Liver (tissue), 9 donors: ENCODE data around the gene ACOXL. TPM values are rescaled to one million over a fixed set of nuclear protein-coding genes. Genes with fewer than 3 reads are reported as not detected.

Experiments used
- DNase-seq: peaks from one replicate; pipeline ENCODE4 v3.0.0-alpha.2; 2017; ENCODE audit warnings: low spot score
- H3K27ac ChIP-seq, 2 donors: one replicate each; pipeline ENCODE4 v1.7.0; 2013; ENCODE audit warnings: inconsistent platforms in 2 of 2, low read length in 2 of 2, control low read depth in 1 of 2, low read depth in 1 of 2, mild to moderate bottlenecking in 1 of 2
- H3K27me3 ChIP-seq, 4 donors: one replicate each; pipeline versions ENCODE4 v1.6.1 to v1.7.0; 2013; ENCODE audit warnings: low read length in 3 of 4, inconsistent platforms in 1 of 4, mild to moderate bottlenecking in 1 of 4, moderate library complexity in 1 of 4; ENCODE audit not compliant: control insufficient read depth in 4 of 4, insufficient read depth in 4 of 4
- H3K36me3 ChIP-seq, 4 donors: one replicate each; pipeline versions ENCODE4 v1.6.1 to v1.7.0; 2013; ENCODE audit warnings: low read length in 3 of 4, mild to moderate bottlenecking in 3 of 4, low read depth in 1 of 4, moderate library complexity in 1 of 4; ENCODE audit not compliant: control insufficient read depth in 4 of 4, insufficient read depth in 3 of 4
- H3K4me1 ChIP-seq, 4 donors: one replicate each; pipeline versions ENCODE4 v1.6.1 to v1.7.0; 2013; ENCODE audit warnings: low read length in 3 of 4, mild to moderate bottlenecking in 3 of 4, moderate library complexity in 1 of 4; ENCODE audit not compliant: control insufficient read depth in 4 of 4, insufficient read depth in 4 of 4
- H3K4me3 ChIP-seq, 3 donors: one replicate each; pipeline versions ENCODE4 v1.6.1 to v1.7.0; 2013; ENCODE audit warnings: low read length in 3 of 3, control low read depth in 1 of 3, low read depth in 1 of 3, mild to moderate bottlenecking in 1 of 3
- H3K9ac ChIP-seq, 2 donors: one replicate each; pipeline ENCODE4 v1.7.0; 2013; ENCODE audit warnings: low read length in 2 of 2, mild to moderate bottlenecking in 2 of 2, moderate library complexity in 2 of 2, control low read depth in 1 of 2, low read depth in 1 of 2
- H3K9me3 ChIP-seq, 4 donors: one replicate each; pipeline versions ENCODE4 v1.6.1 to v1.7.0; 2013; ENCODE audit warnings: low read length in 3 of 4; ENCODE audit not compliant: control insufficient read depth in 4 of 4
- EGR1 ChIP-seq, 2 donors: IDR thresholded peaks; 2 replicates each; pipeline ENCODE4 v1.6.1; 2016 to 2018; ENCODE audit warnings: antibody characterized with exemption in 2 of 2, low read depth in 2 of 2
- FOXA1 ChIP-seq: IDR thresholded peaks from 2 replicates; pipeline ENCODE4 v1.6.1; 2016; ENCODE audit warnings: antibody characterized with exemption
- FOXA2 ChIP-seq: IDR thresholded peaks from 2 replicates; pipeline ENCODE4 v1.6.1; 2016; ENCODE audit warnings: antibody characterized with exemption
- GABPA ChIP-seq, 2 donors: IDR thresholded peaks in 1 of 2; conservative IDR thresholded peaks in 1 of 2; 2 replicates each; pipeline ENCODE4 v1.6.1; 2016; ENCODE audit warnings: antibody characterized with exemption in 2 of 2, mild to moderate bottlenecking in 1 of 2, moderate library complexity in 1 of 2
- HNF4A ChIP-seq, 2 donors: conservative IDR thresholded peaks; 2 replicates each; pipeline ENCODE4 v1.6.1; 2016; ENCODE audit warnings: antibody characterized with exemption in 2 of 2, mild to moderate bottlenecking in 2 of 2
- HNF4G ChIP-seq: IDR thresholded peaks from 2 replicates; pipeline ENCODE4 v1.6.1; 2016; ENCODE audit warnings: antibody characterized with exemption
- JUND ChIP-seq, 2 donors: IDR thresholded peaks; 2 replicates each; pipeline ENCODE4 v1.6.1; 2016; ENCODE audit warnings: antibody characterized with exemption in 2 of 2
- MAX ChIP-seq: IDR thresholded peaks from 2 replicates; pipeline ENCODE4 v1.6.1; 2016; ENCODE audit warnings: antibody characterized with exemption
- NR2F2 ChIP-seq: IDR thresholded peaks from 2 replicates; pipeline ENCODE4 v1.6.1; 2016; ENCODE audit warnings: antibody characterized with exemption
- RAD21 ChIP-seq, 2 donors: IDR thresholded peaks; 2 replicates each; pipeline ENCODE4 v1.6.1; 2016; ENCODE audit warnings: antibody characterized with exemption in 2 of 2, mild to moderate bottlenecking in 2 of 2
- REST ChIP-seq: IDR thresholded peaks from 2 replicates; pipeline ENCODE4 v1.6.1; 2016; ENCODE audit warnings: antibody characterized with exemption, mild to moderate bottlenecking
- RXRA ChIP-seq, 2 donors: IDR thresholded peaks; 2 replicates each; pipeline ENCODE4 v1.6.1; 2017 to 2018; ENCODE audit warnings: antibody characterized with exemption in 2 of 2, mild to moderate bottlenecking in 1 of 2
- SP1 ChIP-seq: IDR thresholded peaks from 2 replicates; pipeline ENCODE4 v1.6.1; 2018; ENCODE audit warnings: antibody characterized with exemption, mild to moderate bottlenecking
- TAF1 ChIP-seq: conservative IDR thresholded peaks from 2 replicates; pipeline ENCODE4 v1.6.1; 2016; ENCODE audit warnings: antibody characterized with exemption, mild to moderate bottlenecking
- YY1 ChIP-seq: IDR thresholded peaks from 2 replicates; pipeline ENCODE4 v1.6.1; 2016; ENCODE audit warnings: antibody characterized with exemption, mild to moderate bottlenecking
- WGBS: extraction: QIAGEN DNeasy Blood & Tissue Kit; methylation state at CpG from one replicate; pipeline ENCODE4 v1.1.7; 2013; 5-methylcytosine and 5-hydroxymethylcytosine counted together
- polyA plus RNA-seq, 2 donors: library from polyadenylated mRNA; stranded (reverse) in 1 of 2; unstranded in 1 of 2; fragments of 200-250 nt in 1 of 2; fragments of >200 nt in 1 of 2; fragmentation: Nextera tagmentation in 1 of 2; extraction: Ambion mirVana in 1 of 2; gene quantifications; one replicate each; pipeline versions ENCODE4 v1.2.1 to v1.2.3, GENCODE V29; 2013 to 2015
- total RNA-seq, 2 donors: library from RNA; depleted of rRNA; stranded (reverse); fragments of >200 nt; gene quantifications; one replicate each; pipeline ENCODE4 v1.2.3, GENCODE V29; 2014
- TF ChIP-seq, protein P1 (sequence below): IDR thresholded peaks from 2 replicates; pipeline ENCODE4 v1.6.1; 2016; ENCODE audit warnings: antibody characterized with exemption
- TF ChIP-seq, protein P2 (sequence below): fragments of 150-350 bp; IDR thresholded peaks from 2 replicates; pipeline ENCODE4 v1.5.1; 2017; ENCODE audit warnings: improper control_type of control experiment, low read depth, low read length; ENCODE audit not compliant: missing input control
- TF ChIP-seq, protein P3 (sequence below): IDR thresholded peaks from 2 replicates; pipeline ENCODE4 v1.6.1; 2016; ENCODE audit warnings: antibody characterized with exemption
- donor health status: healthy.
- donor health status: healthy.
- donor health status: healthy.
- donor health status: healthy.
- donor health status: healthy.

The ACOXL gene
- total and polyA plus RNA-seq, 4 donors = 0.07 TPM; not detected in 3

- Histone ChIP-seq H3K4me3 (no peak overlapping the region), H3K27me3 (no peaks in the 10 kb centered on the region), H3K36me3 (peaks cover 6 to 33% (median 22%) of the 10 kb centered on the region in 4 donors), H3K4me1 (peaks cover 10 to 29% (median 24%) of the 10 kb centered on the region in 4 donors), H3K9me3 (no peaks in the 10 kb centered on the region), H3K9ac (no peak overlapping the region), H3K27ac (no peak overlapping the region)
- 88% methylated on average over 7 of the region's 7 CpGs for WGBS
- DNase-seq = no peak
- TF ChIP-seq FOXA2 (no peak), FOXA1 (no peak), NR2F2 (no peak), JUND (IDR thresholded peaks at IDR 0.05) (no peak), EGR1 (IDR thresholded peaks at IDR 0.05; ENCODE audit: low read depth in 2 of 2) (no peak), TAF1 (no peak), RXRA (IDR thresholded peaks at IDR 0.05) (no peak), YY1 (no peak), MAX (no peak), RAD21 (IDR thresholded peaks at IDR 0.05) (no peak), GABPA (IDR thresholded peaks at IDR 0.05 in 1 of 2, conservative IDR thresholded peaks at IDR 0.05 in 1 of 2) (no peak), HNF4G (no peak), SP1 (no peak), REST (no peak), HNF4A (conservative IDR thresholded peaks at IDR 0.05) (no peak)
- TF ChIP-seq, protein P1, sequence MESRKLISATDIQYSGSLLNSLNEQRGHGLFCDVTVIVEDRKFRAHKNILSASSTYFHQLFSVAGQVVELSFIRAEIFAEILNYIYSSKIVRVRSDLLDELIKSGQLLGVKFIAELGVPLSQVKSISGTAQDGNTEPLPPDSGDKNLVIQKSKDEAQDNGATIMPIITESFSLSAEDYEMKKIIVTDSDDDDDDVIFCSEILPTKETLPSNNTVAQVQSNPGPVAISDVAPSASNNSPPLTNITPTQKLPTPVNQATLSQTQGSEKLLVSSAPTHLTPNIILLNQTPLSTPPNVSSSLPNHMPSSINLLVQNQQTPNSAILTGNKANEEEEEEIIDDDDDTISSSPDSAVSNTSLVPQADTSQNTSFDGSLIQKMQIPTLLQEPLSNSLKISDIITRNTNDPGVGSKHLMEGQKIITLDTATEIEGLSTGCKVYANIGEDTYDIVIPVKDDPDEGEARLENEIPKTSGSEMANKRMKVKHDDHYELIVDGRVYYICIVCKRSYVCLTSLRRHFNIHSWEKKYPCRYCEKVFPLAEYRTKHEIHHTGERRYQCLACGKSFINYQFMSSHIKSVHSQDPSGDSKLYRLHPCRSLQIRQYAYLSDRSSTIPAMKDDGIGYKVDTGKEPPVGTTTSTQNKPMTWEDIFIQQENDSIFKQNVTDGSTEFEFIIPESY = no peak
- TF ChIP-seq, protein P2, sequence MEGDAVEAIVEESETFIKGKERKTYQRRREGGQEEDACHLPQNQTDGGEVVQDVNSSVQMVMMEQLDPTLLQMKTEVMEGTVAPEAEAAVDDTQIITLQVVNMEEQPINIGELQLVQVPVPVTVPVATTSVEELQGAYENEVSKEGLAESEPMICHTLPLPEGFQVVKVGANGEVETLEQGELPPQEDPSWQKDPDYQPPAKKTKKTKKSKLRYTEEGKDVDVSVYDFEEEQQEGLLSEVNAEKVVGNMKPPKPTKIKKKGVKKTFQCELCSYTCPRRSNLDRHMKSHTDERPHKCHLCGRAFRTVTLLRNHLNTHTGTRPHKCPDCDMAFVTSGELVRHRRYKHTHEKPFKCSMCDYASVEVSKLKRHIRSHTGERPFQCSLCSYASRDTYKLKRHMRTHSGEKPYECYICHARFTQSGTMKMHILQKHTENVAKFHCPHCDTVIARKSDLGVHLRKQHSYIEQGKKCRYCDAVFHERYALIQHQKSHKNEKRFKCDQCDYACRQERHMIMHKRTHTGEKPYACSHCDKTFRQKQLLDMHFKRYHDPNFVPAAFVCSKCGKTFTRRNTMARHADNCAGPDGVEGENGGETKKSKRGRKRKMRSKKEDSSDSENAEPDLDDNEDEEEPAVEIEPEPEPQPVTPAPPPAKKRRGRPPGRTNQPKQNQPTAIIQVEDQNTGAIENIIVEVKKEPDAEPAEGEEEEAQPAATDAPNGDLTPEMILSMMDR = no peak
- TF ChIP-seq, protein P3, sequence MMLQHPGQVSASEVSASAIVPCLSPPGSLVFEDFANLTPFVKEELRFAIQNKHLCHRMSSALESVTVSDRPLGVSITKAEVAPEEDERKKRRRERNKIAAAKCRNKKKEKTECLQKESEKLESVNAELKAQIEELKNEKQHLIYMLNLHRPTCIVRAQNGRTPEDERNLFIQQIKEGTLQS = no peak
Observed at GRCh38 chr2:111165084-111165483, 432.7 kb downstream of the ACOXL start.
